Keratinocyte (primary cell): ENCODE results near the gene FCRL5. TPM values are rescaled to one million over a fixed set of nuclear protein-coding genes. Genes with fewer than 3 reads are reported as not detected.
A peak's percentile ranks its signal among the peaks of the same experiment; 100 is the strongest.

Experiments used
- DNase-seq: peaks from one replicate; pipeline ENCODE4 v3.0.0-alpha.2; 2011; ENCODE audit warnings: low read depth, missing footprints, low spot score
- FAIRE-seq: peaks from 2 replicates; lab custom pipeline; 2011; peaks lifted over from hg19 to GRCh38; lab: Jason Lieb, UNC
- H2AFZ ChIP-seq: 2 replicates; pipeline ENCODE4 v1.6.0; 2012; ENCODE audit warnings: low read length, control low read depth, inconsistent platforms; ENCODE audit not compliant: control insufficient read depth
- H3K27ac ChIP-seq: 2 replicates; pipeline ENCODE4 v1.5.1; 2011; ENCODE audit warnings: low read length; ENCODE audit not compliant: control insufficient read depth, insufficient read depth
- H3K27me3 ChIP-seq: 3 replicates; pipeline ENCODE4 v1.6.0; 2011; ENCODE audit warnings: low read length; ENCODE audit not compliant: control insufficient read depth, insufficient read depth; ENCODE audit errors: extremely low read depth
- H3K36me3 ChIP-seq, 2 experiments: 2 replicates in 1 of 2; 3 replicates in 1 of 2; pipeline ENCODE4 v1.5.1; 2011; ENCODE audit warnings: low read length in 2 of 2, mild to moderate bottlenecking in 1 of 2; ENCODE audit not compliant: control insufficient read depth in 2 of 2, insufficient read depth in 2 of 2; ENCODE audit errors: extremely low read depth in 1 of 2
- H3K4me1 ChIP-seq: 3 replicates; pipeline ENCODE4 v1.5.1; 2011; ENCODE audit warnings: low read length; ENCODE audit not compliant: control insufficient read depth, insufficient read depth; ENCODE audit errors: extremely low read depth
- H3K4me2 ChIP-seq: 3 replicates; pipeline ENCODE4 v1.6.0; 2011; ENCODE audit warnings: low read depth, low read length; ENCODE audit not compliant: control insufficient read depth, insufficient read depth; ENCODE audit errors: extremely low read depth
- H3K4me3 ChIP-seq, 3 experiments: fragments of 200-600 bp in 1 of 3; sonication (generic) in 1 of 3; 2 replicates in 2 of 3; 3 replicates in 1 of 3; pipeline ENCODE4 v1.5.1; 2011 to 2016; ENCODE audit warnings: low read length in 3 of 3, mild to moderate bottlenecking in 3 of 3, control low read depth in 2 of 3, inconsistent platforms in 1 of 3, low read depth in 1 of 3, mixed read lengths in 1 of 3, mixed run types in 1 of 3, moderate library complexity in 1 of 3; ENCODE audit not compliant: control insufficient read depth in 2 of 3, insufficient read depth in 2 of 3; ENCODE audit errors: extremely low read depth in 1 of 3
- H3K79me2 ChIP-seq: 2 replicates; pipeline ENCODE4 v1.6.0; 2012; ENCODE audit warnings: low read length; ENCODE audit not compliant: control insufficient read depth, insufficient read depth
- H3K9ac ChIP-seq: 3 replicates; pipeline ENCODE4 v1.6.0; 2011; ENCODE audit warnings: low read length; ENCODE audit not compliant: control insufficient read depth, insufficient read depth; ENCODE audit errors: extremely low read depth
- H3K9me1 ChIP-seq: 3 replicates; pipeline ENCODE4 v1.6.0; 2011; ENCODE audit warnings: low read length; ENCODE audit not compliant: control insufficient read depth, insufficient read depth; ENCODE audit errors: extremely low read depth
- H3K9me3 ChIP-seq: 2 replicates; pipeline ENCODE4 v1.5.1; 2012; ENCODE audit warnings: low read depth, low read length; ENCODE audit not compliant: control insufficient read depth
- H4K20me1 ChIP-seq: 3 replicates; pipeline ENCODE4 v1.6.0; 2011; ENCODE audit warnings: low read length; ENCODE audit not compliant: control insufficient read depth, insufficient read depth; ENCODE audit errors: extremely low read depth
- EZH2 ChIP-seq: IDR thresholded peaks from one replicate; pipeline ENCODE4 v1.6.1; 2012; ENCODE audit warnings: inconsistent platforms, mild to moderate bottlenecking, low read length, moderate library complexity
- dilution Hi-C: fragments of 300-500 bp; cut with MboI; formaldehyde crosslinking; loops from one replicate; pipeline ENCODE4 v1.7.0; 2020; ENCODE audit warnings: low sequenced_read_pairs; ENCODE audit not compliant: extremely low pct_ligation_motif_present
- polyA plus RNA-seq, 5 experiments: library from polyadenylated mRNA; depleted of rRNA in 3 of 5; stranded (reverse) in 3 of 5; stranded (forward) in 1 of 5; unstranded in 1 of 5; fragments of >200 nt; gene quantifications; 1 replicate in 1 of 5; 2 replicates in 3 of 5; 3 replicates in 1 of 5; pipeline versions ENCODE4 v1.2.1 to v1.2.3, GENCODE V29; 2011 to 2012; ENCODE audit warnings: missing spikeins in 2 of 5, low read depth in 1 of 5, low replicate concordance in 1 of 5
- TF ChIP-seq, protein P1 (sequence below), 3 experiments: IDR thresholded peaks in 1 of 3; conservative IDR thresholded peaks in 1 of 3; optimal IDR thresholded peaks in 1 of 3; 2 replicates in 2 of 3; 3 replicates in 1 of 3; pipeline versions ENCODE3 to v1.5.1; 2011; ENCODE audit warnings: low read length in 3 of 3, mild to moderate bottlenecking in 3 of 3, moderate library complexity in 2 of 3, control low read depth in 1 of 3, inconsistent platforms in 1 of 3; ENCODE audit not compliant: insufficient read depth in 2 of 3; ENCODE audit errors: extremely low read depth in 1 of 3

FCRL5 gene
- polyA plus RNA-seq, 1 donor (not counting 4 experiments of a cell fraction or from before 2014, with no cell fraction given) = not detected

DNA sequence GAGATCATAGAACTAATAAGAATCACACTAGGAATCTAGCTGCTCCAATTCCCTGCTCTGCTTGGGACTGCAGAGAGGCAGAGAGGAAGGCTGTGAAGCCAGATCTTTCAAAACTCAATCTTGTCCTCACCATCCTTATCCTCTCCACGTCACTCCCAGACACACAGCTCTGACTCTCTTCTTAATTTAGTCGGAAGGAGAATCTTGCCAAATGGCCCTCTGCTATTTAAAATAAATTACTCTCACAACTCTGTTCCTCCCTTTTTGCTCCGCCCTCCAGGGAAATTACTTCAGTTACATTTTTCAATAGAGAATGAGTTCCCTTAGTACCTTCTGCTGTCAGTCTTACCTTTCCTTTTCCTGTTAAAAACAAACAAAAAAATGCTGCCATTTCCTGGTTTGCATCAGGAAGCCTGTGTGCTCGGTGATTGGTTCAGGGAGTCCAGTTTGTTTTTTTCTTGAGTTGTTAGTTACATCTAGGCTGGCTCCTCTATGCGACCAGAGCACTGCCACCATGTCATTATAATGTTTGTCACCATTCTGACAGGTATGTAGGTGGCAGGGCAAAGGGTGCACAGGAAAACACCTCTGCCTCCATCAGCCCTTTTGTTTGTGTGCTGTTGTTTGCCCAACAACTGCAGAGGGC is 80.1 kb downstream of the FCRL5 start:
- Histone ChIP-seq H2AFZ (peak overlapping the region; percentile 37), H3K9ac (no peak overlapping the region), H3K4me2 (no peak overlapping the region), H3K36me3 (no peaks in the 10 kb centered on the region), H3K4me3 (no peak overlapping the region), H3K27ac (no peak overlapping the region), H3K27me3 (no peaks in the 10 kb centered on the region), H3K4me1 (no peaks in the 10 kb centered on the region), H3K9me1 (no peaks in the 10 kb centered on the region), H3K79me2 (no peaks in the 10 kb centered on the region), H3K9me3 (no peaks in the 10 kb centered on the region), H4K20me1 (no peaks in the 10 kb centered on the region)
- DNase-seq = no peak
- FAIRE-seq = no peak
- TF ChIP-seq, protein P1, sequence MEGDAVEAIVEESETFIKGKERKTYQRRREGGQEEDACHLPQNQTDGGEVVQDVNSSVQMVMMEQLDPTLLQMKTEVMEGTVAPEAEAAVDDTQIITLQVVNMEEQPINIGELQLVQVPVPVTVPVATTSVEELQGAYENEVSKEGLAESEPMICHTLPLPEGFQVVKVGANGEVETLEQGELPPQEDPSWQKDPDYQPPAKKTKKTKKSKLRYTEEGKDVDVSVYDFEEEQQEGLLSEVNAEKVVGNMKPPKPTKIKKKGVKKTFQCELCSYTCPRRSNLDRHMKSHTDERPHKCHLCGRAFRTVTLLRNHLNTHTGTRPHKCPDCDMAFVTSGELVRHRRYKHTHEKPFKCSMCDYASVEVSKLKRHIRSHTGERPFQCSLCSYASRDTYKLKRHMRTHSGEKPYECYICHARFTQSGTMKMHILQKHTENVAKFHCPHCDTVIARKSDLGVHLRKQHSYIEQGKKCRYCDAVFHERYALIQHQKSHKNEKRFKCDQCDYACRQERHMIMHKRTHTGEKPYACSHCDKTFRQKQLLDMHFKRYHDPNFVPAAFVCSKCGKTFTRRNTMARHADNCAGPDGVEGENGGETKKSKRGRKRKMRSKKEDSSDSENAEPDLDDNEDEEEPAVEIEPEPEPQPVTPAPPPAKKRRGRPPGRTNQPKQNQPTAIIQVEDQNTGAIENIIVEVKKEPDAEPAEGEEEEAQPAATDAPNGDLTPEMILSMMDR (optimal IDR thresholded peaks at IDR 0.05 in 1 of 3, IDR thresholded peaks at IDR 0.05 in 1 of 3, conservative IDR thresholded peaks at IDR 0.05 in 1 of 3; ENCODE audit: extremely low read depth in 1 of 3, insufficient read depth in 2 of 3, low read length in 3 of 3) = no peak
- TF ChIP-seq EZH2 = no peak
- dilution Hi-C loops = no loop called here

DNA sequence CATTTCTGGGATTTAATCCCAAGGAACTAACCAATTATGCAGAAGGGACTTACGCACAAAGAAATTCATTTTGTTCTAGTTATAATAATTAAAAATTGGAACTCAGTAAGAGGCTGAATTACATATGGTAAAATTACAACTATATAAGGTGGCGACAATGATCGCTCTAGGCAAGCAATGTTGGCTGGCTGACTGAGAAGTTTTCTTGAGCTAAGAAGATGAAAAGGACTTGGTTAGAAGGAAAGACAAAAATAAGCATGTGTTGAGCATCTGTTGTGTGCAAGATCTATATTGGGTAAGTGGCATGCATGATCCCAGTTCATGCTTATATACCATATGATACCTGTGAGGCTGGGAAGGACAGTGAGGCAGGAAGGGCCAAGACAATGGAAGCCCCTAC is 80.8 kb downstream of the FCRL5 start:
- no peaks in the 10 kb centered on the region for H3K36me3 ChIP-seq
- H3K4me1 ChIP-seq = no peaks in the 10 kb centered on the region
- H3K27me3 ChIP-seq = no peaks in the 10 kb centered on the region
- no peak overlapping the region for H3K9ac ChIP-seq
- no peak for FAIRE-seq
- no peak for DNase-seq
- no peak overlapping the region for H2AFZ ChIP-seq
- no peak overlapping the region for H3K27ac ChIP-seq
- H3K9me1 ChIP-seq = no peaks in the 10 kb centered on the region
- H3K4me3 ChIP-seq = no peak overlapping the region
- H3K9me3 ChIP-seq = no peaks in the 10 kb centered on the region
- H4K20me1 ChIP-seq = no peaks in the 10 kb centered on the region
- no peaks in the 10 kb centered on the region for H3K79me2 ChIP-seq
- no peak overlapping the region for H3K4me2 ChIP-seq
- TF ChIP-seq EZH2 = no peak
- TF ChIP-seq, protein P1 (optimal IDR thresholded peaks at IDR 0.05 in 1 of 3, IDR thresholded peaks at IDR 0.05 in 1 of 3, conservative IDR thresholded peaks at IDR 0.05 in 1 of 3; ENCODE audit: extremely low read depth in 1 of 3, insufficient read depth in 2 of 3, low read length in 3 of 3) = no peak
- dilution Hi-C loops = no loop called here
